Inferior parietal cortex (tissue), 1 donor: ENCODE data around the gene OOSP4A.
"Not testable (repeated sequence)": the region's sequence is repeated elsewhere in the genome, so short reads cannot be mapped to it uniquely, and the experiment has no call there.

Experiments used
- DNase-seq: peaks from one replicate; pipeline ENCODE4 v3.0.0-alpha.2; 2016; ENCODE audit errors: extremely low spot score

Gene OOSP4A

GRCh38 chr11:59981106-59981770 lies 17.4 kb downstream of the OOSP4A start:
- DNase-seq: no peak

DNA sequence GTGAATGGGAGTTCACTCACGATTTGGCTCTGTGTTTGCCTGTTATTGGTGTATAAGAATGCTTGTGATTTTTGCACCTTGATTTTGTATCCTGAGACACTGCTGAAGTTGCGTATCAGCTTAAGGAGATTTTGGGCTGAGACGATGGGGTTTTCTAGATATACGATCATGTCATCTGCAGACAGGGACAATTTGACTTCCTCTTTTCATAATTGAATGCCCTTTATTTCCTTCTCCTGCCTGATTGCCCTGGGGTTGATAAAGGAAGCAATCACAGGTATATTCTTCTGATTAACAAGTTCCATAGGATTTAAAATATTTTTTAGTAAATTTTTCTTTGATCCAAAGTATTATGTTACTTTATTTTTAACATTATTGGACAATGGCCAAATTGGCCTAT lies 18.2 kb downstream of the OOSP4A start:
- not testable (repeated sequence) for DNase-seq

- no peak for DNase-seq
Observed at GRCh38 chr11:59983212-59983611, 19.4 kb downstream of the OOSP4A start.

- DNase-seq: no peak
Observed at GRCh38 chr11:59984368-59984767, 20.5 kb downstream of the OOSP4A start.

GRCh38 chr11:59990421-59990820 lies 26.6 kb downstream of the OOSP4A start:
- DNase-seq: no peak

DNA sequence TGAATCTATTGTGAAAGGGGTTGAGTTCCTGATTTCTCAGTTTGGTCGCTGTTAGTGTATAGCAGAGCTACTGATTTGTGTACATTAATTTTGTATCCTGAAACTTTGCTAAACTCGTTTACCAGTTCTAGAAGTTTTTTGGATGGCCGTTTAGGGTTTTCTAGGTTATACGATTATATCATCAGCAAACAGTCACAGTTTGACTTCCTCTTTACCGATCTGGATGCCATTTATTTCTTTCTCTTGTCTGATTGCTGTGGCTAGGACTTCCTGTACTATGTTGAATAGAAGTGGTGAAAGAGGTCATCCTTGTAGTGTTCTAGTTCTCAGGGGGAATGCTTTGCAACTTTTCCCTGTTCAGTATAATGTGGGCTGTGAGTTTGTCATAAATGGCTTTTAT lies 28.6 kb downstream of the OOSP4A start:
- DNase-seq: no peak

DNA sequence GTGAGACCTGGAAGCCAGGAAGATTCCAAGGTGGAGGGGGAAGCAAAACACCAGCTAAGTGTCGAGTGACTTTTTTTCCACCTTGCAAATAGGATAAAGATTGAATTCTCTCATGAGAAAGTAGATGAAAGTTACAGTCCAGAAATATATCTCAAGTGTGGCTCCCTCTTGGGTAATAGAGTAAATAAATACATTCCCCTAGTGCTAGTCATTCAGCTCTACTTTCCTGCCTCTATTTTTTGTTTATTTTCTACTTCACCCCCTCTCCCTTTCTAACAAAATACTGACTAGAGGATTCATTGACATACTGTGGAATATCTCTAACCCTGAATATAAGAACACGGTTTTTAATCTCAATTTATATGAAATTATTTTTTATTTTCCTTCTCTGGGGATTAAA lies 34.0 kb downstream of the OOSP4A start:
- DNase-seq: no peak

GRCh38 chr11:59999691-60000090 lies 35.9 kb downstream of the OOSP4A start:
- no peak for DNase-seq

GRCh38 chr11:60003729-60004128 lies 39.9 kb downstream of the OOSP4A start:
- DNase-seq: no peak

GRCh38 chr11:60005360-60005759 lies 41.5 kb downstream of the OOSP4A start:
- DNase-seq: no peak

GRCh38 chr11:60016881-60017280 lies 53.0 kb downstream of the OOSP4A start, which contains the start of gene OOSP4B:
Gene OOSP4B, plus strand, starts transcription at chr11:60017181.
- DNase-seq: no peak

- no peak for DNase-seq
Observed at GRCh38 chr11:60018058-60018457, 54.2 kb downstream of the OOSP4A start.
